ENCODE data around the gene LSM4. TPM values are rescaled to one million over a fixed set of nuclear protein-coding genes. Genes with fewer than 3 reads are reported as not detected.

LSM4 gene
- total and polyA plus RNA-seq, 2 of the 13 experiments (the other 11 are each of a cell fraction or from before 2014, with no cell fraction given): 65.8 to 166 TPM

- TF ChIP-seq CREB1 (IDR thresholded peaks at IDR 0.05) (peak; percentile 88), CREB1 (CRISPR knock-in tag; IDR thresholded peaks at IDR 0.05) (peak; percentile 91), RERE (CRISPR knock-in tag; IDR thresholded peaks at IDR 0.05; ENCODE audit: low read depth) (peak; percentile 76; the same call in 1 of the 2 replicates), ZBTB2 (CRISPR knock-in tag; IDR thresholded peaks at IDR 0.05; ENCODE audit: low read depth) (no peak), PTBP1 (IDR thresholded peaks at IDR 0.05; ENCODE audit: low read depth, low read length, poor library complexity, severe bottlenecking) (no peak), SNAI1 (CRISPR knock-in tag; IDR thresholded peaks at IDR 0.05; ENCODE audit: borderline replicate concordance) (0 out of 2 replicates have a peak, but pooled peaks have one; percentile 47), CBX1 (IDR thresholded peaks at IDR 0.05; ENCODE audit: low read depth) (no peak), TCF7L2 (IDR thresholded peaks at IDR 0.05; ENCODE audit: low read depth, low read length) (no peak), ZNF33B (CRISPR knock-in tag; IDR thresholded peaks at IDR 0.05) (no peak), ZNF225 (CRISPR knock-in tag; IDR thresholded peaks at IDR 0.05) (no peak), ZNF101 (CRISPR knock-in tag; IDR thresholded peaks at IDR 0.05; ENCODE audit: borderline replicate concordance, low read depth) (no peak), HNF4A (CRISPR knock-in tag; IDR thresholded peaks at IDR 0.05) (peak; percentile 73), SCMH1 (CRISPR knock-in tag; IDR thresholded peaks at IDR 0.05; ENCODE audit: borderline replicate concordance) (no peak), ZNF232 (CRISPR knock-in tag; IDR thresholded peaks at IDR 0.05; ENCODE audit: borderline replicate concordance) (no peak; the same call in 1 of the 2 replicates), CENPT (CRISPR knock-in tag; IDR thresholded peaks at IDR 0.05; ENCODE audit: low read depth) (no peak), ZNF382 (CRISPR knock-in tag; IDR thresholded peaks at IDR 0.05; ENCODE audit: borderline replicate concordance) (no peak), SP4 (CRISPR knock-in tag; IDR thresholded peaks at IDR 0.05) (no peak)
- TF ChIP-seq, protein P1, sequence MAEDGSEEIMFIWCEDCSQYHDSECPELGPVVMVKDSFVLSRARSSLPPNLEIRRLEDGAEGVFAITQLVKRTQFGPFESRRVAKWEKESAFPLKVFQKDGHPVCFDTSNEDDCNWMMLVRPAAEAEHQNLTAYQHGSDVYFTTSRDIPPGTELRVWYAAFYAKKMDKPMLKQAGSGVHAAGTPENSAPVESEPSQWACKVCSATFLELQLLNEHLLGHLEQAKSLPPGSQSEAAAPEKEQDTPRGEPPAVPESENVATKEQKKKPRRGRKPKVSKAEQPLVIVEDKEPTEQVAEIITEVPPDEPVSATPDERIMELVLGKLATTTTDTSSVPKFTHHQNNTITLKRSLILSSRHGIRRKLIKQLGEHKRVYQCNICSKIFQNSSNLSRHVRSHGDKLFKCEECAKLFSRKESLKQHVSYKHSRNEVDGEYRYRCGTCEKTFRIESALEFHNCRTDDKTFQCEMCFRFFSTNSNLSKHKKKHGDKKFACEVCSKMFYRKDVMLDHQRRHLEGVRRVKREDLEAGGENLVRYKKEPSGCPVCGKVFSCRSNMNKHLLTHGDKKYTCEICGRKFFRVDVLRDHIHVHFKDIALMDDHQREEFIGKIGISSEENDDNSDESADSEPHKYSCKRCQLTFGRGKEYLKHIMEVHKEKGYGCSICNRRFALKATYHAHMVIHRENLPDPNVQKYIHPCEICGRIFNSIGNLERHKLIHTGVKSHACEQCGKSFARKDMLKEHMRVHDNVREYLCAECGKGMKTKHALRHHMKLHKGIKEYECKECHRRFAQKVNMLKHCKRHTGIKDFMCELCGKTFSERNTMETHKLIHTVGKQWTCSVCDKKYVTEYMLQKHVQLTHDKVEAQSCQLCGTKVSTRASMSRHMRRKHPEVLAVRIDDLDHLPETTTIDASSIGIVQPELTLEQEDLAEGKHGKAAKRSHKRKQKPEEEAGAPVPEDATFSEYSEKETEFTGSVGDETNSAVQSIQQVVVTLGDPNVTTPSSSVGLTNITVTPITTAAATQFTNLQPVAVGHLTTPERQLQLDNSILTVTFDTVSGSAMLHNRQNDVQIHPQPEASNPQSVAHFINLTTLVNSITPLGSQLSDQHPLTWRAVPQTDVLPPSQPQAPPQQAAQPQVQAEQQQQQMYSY (CRISPR knock-in tag; IDR thresholded peaks at IDR 0.05): 0 out of 2 replicates have a peak, but pooled peaks have one; percentile 45
Measured at GRCh38 chr19:18364826-18365528, 42.1 kb upstream of the LSM4 start (continued).
